ENCODE data around the gene LRP8. TPM values are rescaled to one million over a fixed set of nuclear protein-coding genes. Genes with fewer than 3 reads are reported as not detected.

Gene LRP8
- total and polyA plus RNA-seq, 9 of the 15 experiments (the other 6 are each of a cell fraction or from before 2014, with no cell fraction given) = 7.1 to 56.1 (median 31.3) TPM

- TF ChIP-seq REST (IDR thresholded peaks at IDR 0.05; ENCODE audit: borderline replicate concordance) (peak; percentile 54; the same call in 1 of the 2 replicates), REST (CRISPR knock-in tag; IDR thresholded peaks at IDR 0.05; ENCODE audit: low read depth) (0 out of 2 replicates have a peak, but pooled peaks have one; percentile 59), IRF9 (tag; IDR thresholded peaks at IDR 0.05) (no peak), CHD2 (IDR thresholded peaks at IDR 0.05; ENCODE audit: low read depth, low read length) (peak; percentile 21; the same call in 1 of the 2 replicates), HDAC6 (IDR thresholded peaks at IDR 0.05; ENCODE audit: low read depth, low read length) (no peak), ZNF444 (CRISPR knock-in tag; IDR thresholded peaks at IDR 0.05) (no peak), ETV6 (IDR thresholded peaks at IDR 0.05; ENCODE audit: borderline replicate concordance in 1 of 2, low read depth in 2 of 2, low read length in 1 of 2) (no peak), ETV6 (CRISPR knock-in tag; IDR thresholded peaks at IDR 0.05; ENCODE audit: borderline replicate concordance) (0 out of 2 replicates have a peak, but pooled peaks have one; percentile 13), ZNF253 (CRISPR knock-in tag; conservative IDR thresholded peaks at IDR 0.05) (no peak)
Observed at GRCh38 chr1:53220171-53220961, 107.5 kb downstream of the LRP8 start, which contains the start of gene CZIB (continued).

All from K562 (cell line).